GM19043 (cell line): ENCODE measurements around the gene CENPM.

Experiments used
- ATAC-seq: cut with Tn5 transposase; IDR thresholded peaks from one replicate; pipeline ENCODE4 v1.9.1; 2021; ENCODE audit warnings: low read depth; ENCODE audit not compliant: unreplicated experiment

CENPM gene

GRCh38 chr22:41946629-41947423 is at the start of gene CENPM:
TSS of gene CENPM (minus strand) at chr22:41947152. CDS start at chr22:41947076, 76 bp downstream.
- ATAC-seq = peak; percentile 81

GRCh38 chr22:41995211-41995610 is 48.3 kb upstream of the CENPM start:
- ATAC-seq = no peak

GRCh38 chr22:41992496-41992895 is 45.5 kb upstream of the CENPM start:
- ATAC-seq = no peak

GRCh38 chr22:41991111-41991510 is 44.2 kb upstream of the CENPM start:
- ATAC-seq = no peak

- no peak for ATAC-seq
Measured at GRCh38 chr22:41989246-41989645, 42.3 kb upstream of the CENPM start.

GRCh38 chr22:41987276-41987675 is 40.3 kb upstream of the CENPM start:
- ATAC-seq = no peak

GRCh38 chr22:41983513-41984405 is 36.8 kb upstream of the CENPM start:
- ATAC-seq = no peak

- no peak for ATAC-seq
Measured at GRCh38 chr22:41982865-41983264, 35.9 kb upstream of the CENPM start.

GRCh38 chr22:41979423-41980250 is 32.7 kb upstream of the CENPM start:
- no peak for ATAC-seq

- no peak for ATAC-seq
Measured at GRCh38 chr22:41978732-41979131, 31.8 kb upstream of the CENPM start.

- ATAC-seq = no peak
Measured at GRCh38 chr22:41976961-41977566, 30.1 kb upstream of the CENPM start.

GRCh38 chr22:41976070-41976901 is 29.3 kb upstream of the CENPM start:
- ATAC-seq = no peak

- ATAC-seq = no peak
Measured at GRCh38 chr22:41975299-41976069, 28.5 kb upstream of the CENPM start.

- ATAC-seq = no peak
Measured at GRCh38 chr22:41974691-41975290, 27.8 kb upstream of the CENPM start.

GRCh38 chr22:41971431-41971830 is 24.5 kb upstream of the CENPM start:
- no peak for ATAC-seq

GRCh38 chr22:41970601-41971000 is 23.6 kb upstream of the CENPM start:
- no peak for ATAC-seq

- ATAC-seq = no peak
Measured at GRCh38 chr22:41969110-41969646, 22.2 kb upstream of the CENPM start, which contains the start of gene SEPTIN3. TSS of gene SEPTIN3 (plus strand) at chr22:41969443. CDS start at chr22:41971493, 2,050 bp downstream.

GRCh38 chr22:41968601-41969000 is 21.6 kb upstream of the CENPM start:
- ATAC-seq = no peak
